HepG2 (cell line): ENCODE results near the gene CISD1. TPM values are rescaled to one million over a fixed set of nuclear protein-coding genes. Genes with fewer than 3 reads are reported as not detected.

Experiments
- ATAC-seq: fragments of 200-7000 bp; cut with Tn5 transposase; 3 replicates; pipeline ENCODE4 v1.9.1; 2020; ENCODE audit warnings: mild to moderate bottlenecking, moderate library complexity
- BruUV-seq: library from RNA; stranded (reverse); fragments of 400-500 nt; replicated peaks from 2 replicates; lab custom pipeline; 2021; lab: Mats Ljungman, UMichigan
- CTCF ChIA-PET: fragments of 300-600 bp; formaldehyde crosslinking; extraction: SDS; loops from one replicate; lab custom pipeline; 2021; ENCODE audit warnings: low total read pairs, inconsistent platforms, low intra/inter-chr PET ratio; lab: Yijun Ruan, JAX
- POLR2A ChIA-PET: fragments of 350-600 bp; sonication (Branson Sonifier 250); formaldehyde crosslinking; loops from one replicate; lab custom pipeline; 2020; ENCODE audit warnings: antibody characterized with exemption, inconsistent platforms; lab: Yijun Ruan, JAX
- DNase-seq: peaks from one replicate; pipeline ENCODE4 v3.0.0-alpha.2; 2015; ENCODE audit warnings: low spot score
- FAIRE-seq: peaks from 3 replicates; lab custom pipeline; 2011; peaks lifted over from hg19 to GRCh38; lab: Jason Lieb, UNC
- H2AFZ ChIP-seq: one replicate; pipeline ENCODE4 v1.6.1; 2011; ENCODE audit warnings: low read length, inconsistent platforms
- H3K27ac ChIP-seq: fragments of 300-600 bp; 3 replicates; pipeline ENCODE4 v1.8.0; 2011; ENCODE audit warnings: mixed run types, mild to moderate bottlenecking, mixed read lengths, low read length, inconsistent platforms; ENCODE audit not compliant: insufficient read depth; ENCODE audit errors: extremely low read length
- H3K27me3 ChIP-seq, 2 experiments: fragments of 200-600 bp in 1 of 2; 2 replicates in 1 of 2; 3 replicates in 1 of 2; pipeline versions ENCODE4 v1.6.0 to v1.8.0; 2011; ENCODE audit warnings: low read length in 2 of 2, mild to moderate bottlenecking in 2 of 2, moderate library complexity in 2 of 2, inconsistent platforms in 1 of 2; ENCODE audit not compliant: insufficient read depth in 2 of 2, control insufficient read depth in 1 of 2
- H3K36me3 ChIP-seq, 2 experiments: fragments of 200-600 bp in 1 of 2; replicated peaks in 1 of 2; 2 replicates in 1 of 2; 3 replicates in 1 of 2; pipeline versions ENCODE4 v1.5.1 to v1.8.0; 2011; ENCODE audit warnings: low read length in 2 of 2, inconsistent platforms in 1 of 2; ENCODE audit not compliant: insufficient read depth in 2 of 2, control insufficient read depth in 1 of 2
- H3K4me1 ChIP-seq: 2 replicates; pipeline ENCODE4 v1.5.1; 2012; ENCODE audit warnings: low read length, inconsistent platforms; ENCODE audit not compliant: insufficient read depth
- H3K4me2 ChIP-seq: 2 replicates; pipeline ENCODE4 v1.6.0; 2011; ENCODE audit warnings: low read depth, low read length, inconsistent platforms
- H3K4me3 ChIP-seq, 3 experiments: fragments of 200-600 bp in 1 of 3; sonication (generic), shearing (Covaris generic) in 1 of 3; replicated peaks in 1 of 3; 2 replicates each; pipeline ENCODE4 v1.5.1; 2011 to 2016; ENCODE audit warnings: low read length in 3 of 3, inconsistent platforms in 2 of 3, low read depth in 2 of 3, mild to moderate bottlenecking in 2 of 3, control low read depth in 1 of 3, mixed read lengths in 1 of 3; ENCODE audit not compliant: insufficient read depth in 1 of 3
- H3K79me2 ChIP-seq: one replicate; pipeline ENCODE4 v1.6.1; 2011; ENCODE audit warnings: low read length, inconsistent platforms; ENCODE audit not compliant: insufficient read depth
- H3K9ac ChIP-seq: 2 replicates; pipeline ENCODE4 v1.6.0; 2011; ENCODE audit warnings: mild to moderate bottlenecking, low read depth, low read length, inconsistent platforms; ENCODE audit not compliant: insufficient read depth
- H3K9me3 ChIP-seq: 2 replicates; pipeline ENCODE4 v1.5.1; 2012; ENCODE audit warnings: mild to moderate bottlenecking, low read length
- H4K20me1 ChIP-seq: 2 replicates; pipeline ENCODE4 v1.6.0; 2011; ENCODE audit warnings: inconsistent platforms, mild to moderate bottlenecking, low read length, moderate library complexity; ENCODE audit not compliant: insufficient read depth
- FOXK1 ChIP-seq: sonication (generic); formaldehyde crosslinking; IDR thresholded peaks from 2 replicates; pipeline ENCODE4 v1.4.0; 2020; ENCODE audit warnings: low read depth, missing genetic modification reagents, borderline replicate concordance
- GTF2F1 ChIP-seq: fragments of 150-350 bp; IDR thresholded peaks from 2 replicates; pipeline ENCODE4 v1.6.1; 2014; ENCODE audit warnings: low read length
- HDAC1 ChIP-seq: sonication (generic); formaldehyde crosslinking; IDR thresholded peaks from 2 replicates; pipeline ENCODE4 v1.5.1; 2020; ENCODE audit warnings: mild to moderate bottlenecking, missing genetic modification reagents
- KDM2A ChIP-seq: sonication (generic); formaldehyde crosslinking; IDR thresholded peaks from 2 replicates; pipeline ENCODE4 v1.4.0; 2020; ENCODE audit warnings: low read depth, missing genetic modification reagents, borderline replicate concordance
- NFE2L1 ChIP-seq: sonication (generic); formaldehyde crosslinking; IDR thresholded peaks from 2 replicates; pipeline ENCODE4 v1.4.0; 2020; ENCODE audit warnings: missing genetic modification reagents, mild to moderate bottlenecking, borderline replicate concordance
- PRPF4 ChIP-seq: fragments of 200-400 bp; formaldehyde crosslinking; IDR thresholded peaks from 2 replicates; pipeline ENCODE4 v1.6.1; 2016; ENCODE audit warnings: low read length, low read depth; ENCODE audit not compliant: poor library complexity, severe bottlenecking
- REPIN1 ChIP-seq: sonication (generic); formaldehyde crosslinking; IDR thresholded peaks from 2 replicates; pipeline ENCODE4 v1.8.0; 2022; ENCODE audit warnings: missing genetic modification reagents, low read depth, mild to moderate bottlenecking, borderline replicate concordance
- TEAD3 ChIP-seq: optimal IDR thresholded peaks from 2 replicates; pipeline ENCODE3; 2016; ENCODE audit warnings: borderline replicate concordance
- THYN1 ChIP-seq: sonication (generic); formaldehyde crosslinking; IDR thresholded peaks from 2 replicates; pipeline ENCODE4 v1.8.1; 2023; ENCODE audit warnings: low read depth, mild to moderate bottlenecking, moderate library complexity, missing genetic modification reagents, borderline replicate concordance
- TRIM24 ChIP-seq: sonication (generic); formaldehyde crosslinking; IDR thresholded peaks from 2 replicates; pipeline ENCODE4 v1.8.0; 2022; ENCODE audit warnings: mild to moderate bottlenecking, missing genetic modification reagents
- ZFP36 ChIP-seq: fragments of 150-350 bp; IDR thresholded peaks from 2 replicates; pipeline ENCODE4 v1.6.1; 2018; ENCODE audit warnings: borderline replicate concordance, low read length, low read depth; ENCODE audit not compliant: partially characterized antibody
- ZIK1 ChIP-seq: sonication (generic); formaldehyde crosslinking; IDR thresholded peaks from 2 replicates; pipeline ENCODE4 v1.5.0; 2020; ENCODE audit warnings: mild to moderate bottlenecking, low read depth, missing genetic modification reagents, borderline replicate concordance
- ZNF225 ChIP-seq: sonication (generic); formaldehyde crosslinking; IDR thresholded peaks from 2 replicates; pipeline ENCODE4 v1.4.0; 2020; ENCODE audit warnings: mild to moderate bottlenecking, missing genetic modification reagents
- ZNF510 ChIP-seq: sonication (generic); formaldehyde crosslinking; IDR thresholded peaks from 2 replicates; pipeline ENCODE4 v1.4.0; 2020; ENCODE audit warnings: low read depth, mild to moderate bottlenecking, missing genetic modification reagents
- ZNF652 ChIP-seq: IDR thresholded peaks from 2 replicates; pipeline ENCODE4 v1.6.1; 2016; ENCODE audit warnings: low read depth, borderline replicate concordance
- WGBS: methylation state at CpG from one replicate; pipeline ENCODE4 v1.1.6; 2017; ENCODE audit warnings: low lambda C conversion rate; 5-methylcytosine and 5-hydroxymethylcytosine counted together
- in situ Hi-C: cut with HindIII; loops from 2 replicates; pipeline ENCODE4 v1.10.0; 2017; ENCODE audit warnings: low pct_unique_long_range_greater_than_20kb; ENCODE audit not compliant: extremely low pct_ligation_motif_present
- intact Hi-C: fragments of 100-400 bp; cut with micrococcal nuclease; formaldehyde crosslinking; loops from one replicate; pipeline ENCODE4 v1.10.0; 2022; ENCODE audit not compliant: unreplicated experiment
- polyA plus RNA-seq, 8 experiments: library from polyadenylated mRNA; depleted of rRNA in 3 of 8; stranded (reverse) in 7 of 8; unstranded in 1 of 8; fragments of >200 nt; fragmentation: Illumina TruSeq in 4 of 8; extraction: Trizol in 4 of 8; gene quantifications; 2 replicates each; pipeline versions ENCODE4 v1.2.1 to v1.2.3, GENCODE V29; 2011 to 2016; ENCODE audit warnings: low read depth in 4 of 8, missing spikeins in 1 of 8, mixed read lengths in 1 of 8; ENCODE audit not compliant: insufficient read depth in 1 of 8
- total RNA-seq, 5 experiments: library from RNA; depleted of rRNA; stranded (reverse); fragments of >200 nt; fragmentation: Illumina TruSeq; extraction: Trizol; gene quantifications; 2 replicates each; pipeline ENCODE4 v1.2.3, GENCODE V29; 2016; ENCODE audit warnings: low read depth in 1 of 5
- TF ChIP-seq, protein P1 (sequence below): sonication (generic); formaldehyde crosslinking; IDR thresholded peaks from 2 replicates; pipeline ENCODE4 v1.4.0; 2020; ENCODE audit warnings: low read depth, mild to moderate bottlenecking, missing genetic modification reagents
- TF ChIP-seq, protein P2 (sequence below): sonication (generic); formaldehyde crosslinking; IDR thresholded peaks from 2 replicates; pipeline ENCODE4 v1.4.0; 2020; ENCODE audit warnings: missing genetic modification reagents
- TF ChIP-seq, protein P3 (sequence below): sonication (generic); formaldehyde crosslinking; IDR thresholded peaks from 2 replicates; pipeline ENCODE4 v1.4.0; 2020; ENCODE audit warnings: missing genetic modification reagents, borderline replicate concordance
- TF ChIP-seq, protein P4 (sequence below): sonication (generic); formaldehyde crosslinking; IDR thresholded peaks from 2 replicates; pipeline ENCODE4 v1.4.0; 2020; ENCODE audit warnings: mild to moderate bottlenecking, missing genetic modification reagents, borderline replicate concordance

CISD1 gene
- total and polyA plus RNA-seq, 2 of the 13 experiments (the other 11 are each of a cell fraction or from before 2014, with no cell fraction given): 63.4 to 78.9 TPM

DNA sequence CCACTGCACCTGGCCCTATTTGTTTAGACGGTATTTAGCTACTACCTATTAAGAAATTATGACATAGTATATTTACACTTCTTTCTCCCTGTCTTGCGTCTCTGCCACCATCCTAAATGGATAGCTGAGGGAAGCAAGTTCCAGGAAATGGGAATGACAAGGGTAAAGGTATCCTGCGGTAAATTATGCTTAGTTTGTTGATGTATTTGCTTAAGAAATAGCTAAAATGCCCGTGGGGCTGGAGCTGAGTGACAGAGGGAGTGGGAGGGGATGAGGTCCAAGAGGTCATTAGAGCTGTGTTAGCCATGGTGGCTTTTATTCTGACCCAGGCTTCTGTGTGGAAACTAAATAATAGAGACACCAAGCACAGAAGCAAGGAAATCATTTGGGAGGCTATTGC lies 36.9 kb downstream of the CISD1 start:
- FAIRE-seq: peak; percentile 55
- TF ChIP-seq REPIN1: no peak
- TF ChIP-seq, protein P1, sequence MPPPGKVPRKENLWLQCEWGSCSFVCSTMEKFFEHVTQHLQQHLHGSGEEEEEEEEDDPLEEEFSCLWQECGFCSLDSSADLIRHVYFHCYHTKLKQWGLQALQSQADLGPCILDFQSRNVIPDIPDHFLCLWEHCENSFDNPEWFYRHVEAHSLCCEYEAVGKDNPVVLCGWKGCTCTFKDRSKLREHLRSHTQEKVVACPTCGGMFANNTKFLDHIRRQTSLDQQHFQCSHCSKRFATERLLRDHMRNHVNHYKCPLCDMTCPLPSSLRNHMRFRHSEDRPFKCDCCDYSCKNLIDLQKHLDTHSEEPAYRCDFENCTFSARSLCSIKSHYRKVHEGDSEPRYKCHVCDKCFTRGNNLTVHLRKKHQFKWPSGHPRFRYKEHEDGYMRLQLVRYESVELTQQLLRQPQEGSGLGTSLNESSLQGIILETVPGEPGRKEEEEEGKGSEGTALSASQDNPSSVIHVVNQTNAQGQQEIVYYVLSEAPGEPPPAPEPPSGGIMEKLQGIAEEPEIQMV: no peak
- TF ChIP-seq, protein P2, sequence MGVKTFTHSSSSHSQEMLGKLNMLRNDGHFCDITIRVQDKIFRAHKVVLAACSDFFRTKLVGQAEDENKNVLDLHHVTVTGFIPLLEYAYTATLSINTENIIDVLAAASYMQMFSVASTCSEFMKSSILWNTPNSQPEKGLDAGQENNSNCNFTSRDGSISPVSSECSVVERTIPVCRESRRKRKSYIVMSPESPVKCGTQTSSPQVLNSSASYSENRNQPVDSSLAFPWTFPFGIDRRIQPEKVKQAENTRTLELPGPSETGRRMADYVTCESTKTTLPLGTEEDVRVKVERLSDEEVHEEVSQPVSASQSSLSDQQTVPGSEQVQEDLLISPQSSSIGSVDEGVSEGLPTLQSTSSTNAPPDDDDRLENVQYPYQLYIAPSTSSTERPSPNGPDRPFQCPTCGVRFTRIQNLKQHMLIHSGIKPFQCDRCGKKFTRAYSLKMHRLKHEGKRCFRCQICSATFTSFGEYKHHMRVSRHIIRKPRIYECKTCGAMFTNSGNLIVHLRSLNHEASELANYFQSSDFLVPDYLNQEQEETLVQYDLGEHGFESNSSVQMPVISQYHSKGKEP (CRISPR knock-in tag): no peak
- TF ChIP-seq KDM2A (CRISPR knock-in tag): no peak
- no peak for TF ChIP-seq ZFP36
- TF ChIP-seq ZNF225: no peak
- TF ChIP-seq THYN1 (CRISPR knock-in tag): no peak
- no peak for TF ChIP-seq HDAC1
- no peak for TF ChIP-seq ZIK1
- no peak for TF ChIP-seq TRIM24
- TF ChIP-seq, protein P3, sequence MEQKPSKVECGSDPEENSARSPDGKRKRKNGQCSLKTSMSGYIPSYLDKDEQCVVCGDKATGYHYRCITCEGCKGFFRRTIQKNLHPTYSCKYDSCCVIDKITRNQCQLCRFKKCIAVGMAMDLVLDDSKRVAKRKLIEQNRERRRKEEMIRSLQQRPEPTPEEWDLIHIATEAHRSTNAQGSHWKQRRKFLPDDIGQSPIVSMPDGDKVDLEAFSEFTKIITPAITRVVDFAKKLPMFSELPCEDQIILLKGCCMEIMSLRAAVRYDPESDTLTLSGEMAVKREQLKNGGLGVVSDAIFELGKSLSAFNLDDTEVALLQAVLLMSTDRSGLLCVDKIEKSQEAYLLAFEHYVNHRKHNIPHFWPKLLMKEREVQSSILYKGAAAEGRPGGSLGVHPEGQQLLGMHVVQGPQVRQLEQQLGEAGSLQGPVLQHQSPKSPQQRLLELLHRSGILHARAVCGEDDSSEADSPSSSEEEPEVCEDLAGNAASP: 0 out of 2 replicates have a peak, but pooled peaks have one; percentile 22
- TF ChIP-seq ZNF510 (CRISPR knock-in tag): no peak
- TF ChIP-seq ZNF652 (CRISPR knock-in tag): no peak
- no peak for TF ChIP-seq PRPF4
- no peak for TF ChIP-seq FOXK1 (CRISPR knock-in tag)
- TF ChIP-seq GTF2F1: no peak
- no peak for TF ChIP-seq NFE2L1 (CRISPR knock-in tag)
- TF ChIP-seq TEAD3 (CRISPR knock-in tag): peak; percentile 70
- TF ChIP-seq, protein P4, sequence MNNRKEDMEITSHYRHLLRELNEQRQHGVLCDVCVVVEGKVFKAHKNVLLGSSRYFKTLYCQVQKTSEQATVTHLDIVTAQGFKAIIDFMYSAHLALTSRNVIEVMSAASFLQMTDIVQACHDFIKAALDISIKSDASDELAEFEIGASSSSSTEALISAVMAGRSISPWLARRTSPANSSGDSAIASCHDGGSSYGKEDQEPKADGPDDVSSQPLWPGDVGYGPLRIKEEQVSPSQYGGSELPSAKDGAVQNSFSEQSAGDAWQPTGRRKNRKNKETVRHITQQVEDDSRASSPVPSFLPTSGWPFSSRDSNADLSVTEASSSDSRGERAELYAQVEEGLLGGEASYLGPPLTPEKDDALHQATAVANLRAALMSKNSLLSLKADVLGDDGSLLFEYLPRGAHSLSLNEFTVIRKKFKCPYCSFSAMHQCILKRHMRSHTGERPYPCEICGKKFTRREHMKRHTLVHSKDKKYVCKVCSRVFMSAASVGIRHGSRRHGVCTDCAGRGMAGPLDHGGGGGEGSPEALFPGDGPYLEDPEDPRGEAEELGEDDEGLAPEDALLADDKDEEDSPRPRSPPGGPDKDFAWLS (CRISPR knock-in tag): no peak

More for the DNA sequence above, 36.9 kb downstream of the CISD1 start:
- peak; percentile 99 for ATAC-seq
- in situ Hi-C loops (loop anchor here (10.0 kb wide), 1 partner anchor 209 kb away; the partner anchor contains the start of gene BICC1), intact Hi-C loops (loop anchor here (10.0 kb wide), 1 partner anchor 339 kb away; no protein-coding TSS in a partner anchor)
- no peak overlapping the region for H2AFZ ChIP-seq
- POLR2A ChIA-PET: interaction anchor here (0.6 to 1.2 kb wide), 3 partner anchors 79 to 163 kb away, joined by 3 to 9 read pairs (median 3); partner anchors contain the start of gene TFAM
- 0% methylated on average over 4 of the region's 4 CpGs for WGBS
- peaks cover 34% of the 10 kb centered on the region for H3K4me1 ChIP-seq
- H3K4me3 ChIP-seq: no peak overlapping the region
- no peaks in the 10 kb centered on the region for H3K9me3 ChIP-seq
- no peak overlapping the region for H3K27ac ChIP-seq
- CTCF ChIA-PET: no interaction called here
- no peaks in the 10 kb centered on the region for H3K79me2 ChIP-seq
- no peaks in the 10 kb centered on the region for H3K27me3 ChIP-seq
- H3K4me2 ChIP-seq: peak overlapping the region; percentile 30
- H3K36me3 ChIP-seq: no peaks in the 10 kb centered on the region
- BruUV-seq: no TSS peak
- DNase-seq: peak; percentile 79
- no peak overlapping the region for H3K9ac ChIP-seq
- no peaks in the 10 kb centered on the region for H4K20me1 ChIP-seq
